Endometrial microvascular endothelial cells (primary cell): Measurements from ENCODE around the gene NEB. TPM values are rescaled to one million over a fixed set of nuclear protein-coding genes. Genes with fewer than 3 reads are reported as not detected.

Experiments used
- in situ Hi-C: cut with HindIII; loops from 2 replicates; pipeline ENCODE4 v1.10.0; 2017; ENCODE audit warnings: low sequenced_read_pairs, low pct_unique_long_range_greater_than_20kb; ENCODE audit errors: inconsistent ontology term
- total RNA-seq: library from RNA; depleted of rRNA; stranded (reverse); fragments of >200 nt; gene quantifications from one replicate; pipeline ENCODE4 v1.2.3, GENCODE V29; 2015; ENCODE audit errors: inconsistent ontology term

NEB gene, protein sequence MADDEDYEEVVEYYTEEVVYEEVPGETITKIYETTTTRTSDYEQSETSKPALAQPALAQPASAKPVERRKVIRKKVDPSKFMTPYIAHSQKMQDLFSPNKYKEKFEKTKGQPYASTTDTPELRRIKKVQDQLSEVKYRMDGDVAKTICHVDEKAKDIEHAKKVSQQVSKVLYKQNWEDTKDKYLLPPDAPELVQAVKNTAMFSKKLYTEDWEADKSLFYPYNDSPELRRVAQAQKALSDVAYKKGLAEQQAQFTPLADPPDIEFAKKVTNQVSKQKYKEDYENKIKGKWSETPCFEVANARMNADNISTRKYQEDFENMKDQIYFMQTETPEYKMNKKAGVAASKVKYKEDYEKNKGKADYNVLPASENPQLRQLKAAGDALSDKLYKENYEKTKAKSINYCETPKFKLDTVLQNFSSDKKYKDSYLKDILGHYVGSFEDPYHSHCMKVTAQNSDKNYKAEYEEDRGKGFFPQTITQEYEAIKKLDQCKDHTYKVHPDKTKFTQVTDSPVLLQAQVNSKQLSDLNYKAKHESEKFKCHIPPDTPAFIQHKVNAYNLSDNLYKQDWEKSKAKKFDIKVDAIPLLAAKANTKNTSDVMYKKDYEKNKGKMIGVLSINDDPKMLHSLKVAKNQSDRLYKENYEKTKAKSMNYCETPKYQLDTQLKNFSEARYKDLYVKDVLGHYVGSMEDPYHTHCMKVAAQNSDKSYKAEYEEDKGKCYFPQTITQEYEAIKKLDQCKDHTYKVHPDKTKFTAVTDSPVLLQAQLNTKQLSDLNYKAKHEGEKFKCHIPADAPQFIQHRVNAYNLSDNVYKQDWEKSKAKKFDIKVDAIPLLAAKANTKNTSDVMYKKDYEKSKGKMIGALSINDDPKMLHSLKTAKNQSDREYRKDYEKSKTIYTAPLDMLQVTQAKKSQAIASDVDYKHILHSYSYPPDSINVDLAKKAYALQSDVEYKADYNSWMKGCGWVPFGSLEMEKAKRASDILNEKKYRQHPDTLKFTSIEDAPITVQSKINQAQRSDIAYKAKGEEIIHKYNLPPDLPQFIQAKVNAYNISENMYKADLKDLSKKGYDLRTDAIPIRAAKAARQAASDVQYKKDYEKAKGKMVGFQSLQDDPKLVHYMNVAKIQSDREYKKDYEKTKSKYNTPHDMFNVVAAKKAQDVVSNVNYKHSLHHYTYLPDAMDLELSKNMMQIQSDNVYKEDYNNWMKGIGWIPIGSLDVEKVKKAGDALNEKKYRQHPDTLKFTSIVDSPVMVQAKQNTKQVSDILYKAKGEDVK (N-terminal part only)
- under 0.01 TPM for total RNA-seq

DNA sequence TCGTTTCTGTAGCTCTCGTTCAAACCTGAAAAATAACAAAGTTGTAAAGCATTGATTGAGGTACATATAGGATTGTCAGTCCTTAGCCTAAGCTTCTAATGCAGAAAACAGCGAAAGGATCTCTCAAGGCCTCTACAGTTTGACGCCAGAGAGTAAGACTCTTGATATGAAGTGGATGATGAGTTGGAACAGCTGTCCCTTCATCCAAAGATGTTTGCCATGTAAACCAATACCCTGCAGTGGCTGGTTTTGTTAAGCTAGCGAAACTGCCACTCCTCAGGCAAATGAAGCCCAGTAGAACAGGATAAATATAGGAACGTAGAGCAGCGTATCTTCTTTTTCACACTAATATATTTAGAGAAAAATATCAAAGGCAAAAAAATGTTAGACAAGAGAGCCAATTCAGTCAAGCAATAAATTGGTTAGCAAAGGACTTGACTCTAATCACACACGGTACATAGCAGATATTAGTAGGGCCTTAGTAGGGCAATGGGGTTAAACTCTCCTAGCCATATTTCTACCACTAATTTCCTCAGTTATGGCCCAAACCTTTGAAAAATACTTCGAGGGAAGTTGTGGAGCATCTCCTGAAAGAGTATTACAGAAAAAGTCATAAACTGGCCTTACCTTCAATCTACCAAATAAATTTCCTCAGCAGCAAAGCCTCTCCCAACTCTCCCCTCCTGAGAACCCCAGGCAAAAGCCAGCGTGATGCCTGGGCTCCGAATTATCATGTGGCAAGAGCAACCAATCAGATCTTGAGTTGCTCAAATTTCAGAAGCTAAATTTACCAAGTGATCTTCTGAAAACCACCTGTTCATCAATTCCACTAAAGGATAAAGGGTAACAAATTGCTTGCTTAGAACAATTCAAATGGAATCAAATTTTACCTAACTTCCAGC is at the start of gene NEB:
TSS of gene NEB (minus strand) at position 706 of the 902 bp plus-strand sequence. CDS start 1,320 bp downstream, outside the sequence.
- in situ Hi-C loops, result no loop called here

DNA sequence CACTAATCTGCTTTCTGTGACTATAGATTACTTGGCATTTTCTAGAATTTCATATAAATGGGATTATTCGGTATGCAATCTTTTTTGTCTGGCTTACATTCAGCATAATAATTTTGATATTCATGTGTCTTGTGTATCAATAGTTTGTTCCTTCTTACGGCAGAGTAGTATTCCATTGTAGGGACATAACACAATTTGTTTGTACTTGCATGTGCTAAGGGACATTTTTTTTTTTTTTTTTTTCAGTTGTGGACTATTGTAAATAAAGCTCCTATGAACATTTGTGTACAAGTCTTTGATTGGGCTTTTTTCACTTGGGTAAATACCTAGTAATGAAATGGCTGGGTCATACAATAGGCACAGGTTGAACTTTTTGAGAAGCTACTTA is 48.9 kb upstream of the NEB start:
- in situ Hi-C loops, result no loop called here

DNA sequence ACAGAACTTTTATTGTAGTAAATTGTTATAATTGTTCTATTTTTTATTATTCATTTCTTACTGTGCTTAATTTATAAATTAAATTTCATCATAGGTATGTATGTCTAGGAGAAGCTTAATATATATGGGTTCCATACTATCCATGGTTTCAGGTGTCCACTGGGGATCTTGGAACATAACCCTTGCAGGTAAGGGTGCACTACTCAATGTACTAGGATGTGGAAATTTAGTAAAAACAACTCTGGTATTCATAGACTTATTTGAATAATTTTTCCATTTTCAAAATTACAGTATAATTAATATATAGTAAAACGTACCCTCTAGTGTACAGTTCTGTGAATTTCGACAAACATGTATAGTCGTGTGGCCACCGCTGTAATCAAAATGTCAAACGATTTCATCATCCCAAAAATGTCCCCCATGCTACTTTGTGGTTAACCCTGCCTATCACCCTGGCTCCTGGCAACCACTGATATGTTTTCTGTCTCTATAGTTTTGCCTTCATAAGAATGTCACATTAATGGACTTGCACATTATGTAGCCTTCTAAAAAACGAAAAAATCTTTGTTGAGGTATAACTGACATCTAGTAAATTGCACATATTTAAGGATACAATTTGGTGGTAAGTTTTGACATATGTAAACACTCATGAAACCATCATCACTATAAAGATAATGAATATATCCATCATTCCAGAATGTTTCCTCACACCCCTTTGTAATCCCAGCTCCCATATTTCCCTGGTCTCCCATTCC is 48.3 kb upstream of the NEB start:
- in situ Hi-C loops, result no loop called here

DNA sequence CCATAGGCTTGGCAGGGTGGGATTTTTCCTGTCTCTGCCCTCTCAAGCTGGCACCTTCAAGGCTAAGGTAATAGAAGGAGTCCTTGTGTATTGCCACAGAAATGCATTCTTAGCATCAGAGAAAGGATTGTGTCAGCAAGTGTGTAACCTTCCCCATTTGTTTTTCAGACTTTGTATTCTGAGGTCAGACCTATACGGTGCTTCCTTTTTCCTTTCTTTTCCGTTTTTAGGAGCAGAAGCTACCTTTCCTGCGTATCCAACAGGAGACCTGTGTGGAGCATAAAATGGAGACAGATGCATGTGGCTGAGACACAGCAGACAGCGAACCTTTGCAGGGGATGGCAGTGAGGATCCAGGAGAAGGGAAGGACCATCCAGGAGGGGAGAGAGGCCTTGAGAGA is 47.4 kb upstream of the NEB start:
- in situ Hi-C loops, result no loop called here

DNA sequence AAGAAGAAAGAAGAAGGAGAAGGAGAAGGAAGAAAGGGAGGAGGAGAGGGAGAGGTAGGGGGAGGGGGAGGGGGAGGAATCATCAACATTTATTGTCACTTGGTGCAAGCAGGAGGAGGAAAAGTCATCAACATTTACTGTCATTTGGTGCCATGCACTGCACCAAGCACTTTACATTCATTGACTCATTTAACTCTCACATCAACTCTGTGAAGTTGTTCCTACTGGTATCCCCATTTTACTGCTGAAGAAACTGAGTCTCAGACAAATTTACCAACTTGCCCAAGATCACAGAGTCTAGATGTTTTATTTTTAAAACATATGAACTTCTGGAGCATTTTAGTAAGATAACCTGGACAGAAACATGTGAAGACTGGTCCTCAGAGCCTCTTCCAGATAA is 46.7 kb upstream of the NEB start:
- in situ Hi-C loops, result no loop called here

DNA sequence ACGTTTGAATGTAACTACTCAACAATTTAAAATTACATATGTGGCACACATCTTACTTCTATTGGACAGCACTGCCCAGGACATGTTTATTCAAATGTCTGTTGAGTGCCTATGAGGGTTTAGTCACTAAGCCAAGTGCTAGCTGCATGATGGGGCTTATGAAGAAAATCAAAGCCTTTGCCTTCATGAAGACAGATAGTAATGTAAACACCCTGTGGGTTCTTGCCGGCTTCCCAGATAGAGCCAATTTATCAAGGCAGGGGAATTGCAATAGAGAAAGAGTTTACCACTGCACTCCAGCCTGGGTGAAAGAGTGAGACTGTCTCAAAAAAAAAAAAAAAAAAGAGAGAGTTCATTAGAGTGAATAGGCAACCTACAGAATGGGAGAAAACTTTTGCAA is 43.7 kb upstream of the NEB start:
- in situ Hi-C loops, result no loop called here

DNA sequence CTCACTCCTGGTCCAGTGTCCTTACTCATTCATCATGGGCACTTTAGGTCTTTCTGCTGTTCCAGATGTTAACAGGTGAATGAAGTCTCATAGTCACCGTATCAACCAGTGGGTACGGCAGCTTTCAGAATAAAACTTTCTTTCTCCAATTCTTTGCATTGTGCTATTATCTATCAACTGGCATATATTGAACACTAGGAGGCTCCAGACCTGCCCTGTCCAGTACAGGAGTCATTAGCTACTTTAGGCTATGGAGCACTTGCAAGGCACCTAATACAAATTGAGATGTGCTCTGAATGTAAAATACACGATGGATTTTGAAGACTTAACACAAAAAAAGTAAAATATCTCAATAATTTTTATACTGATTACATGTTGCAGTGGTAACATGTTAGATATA is 43.2 kb upstream of the NEB start:
- in situ Hi-C loops, result no loop called here

DNA sequence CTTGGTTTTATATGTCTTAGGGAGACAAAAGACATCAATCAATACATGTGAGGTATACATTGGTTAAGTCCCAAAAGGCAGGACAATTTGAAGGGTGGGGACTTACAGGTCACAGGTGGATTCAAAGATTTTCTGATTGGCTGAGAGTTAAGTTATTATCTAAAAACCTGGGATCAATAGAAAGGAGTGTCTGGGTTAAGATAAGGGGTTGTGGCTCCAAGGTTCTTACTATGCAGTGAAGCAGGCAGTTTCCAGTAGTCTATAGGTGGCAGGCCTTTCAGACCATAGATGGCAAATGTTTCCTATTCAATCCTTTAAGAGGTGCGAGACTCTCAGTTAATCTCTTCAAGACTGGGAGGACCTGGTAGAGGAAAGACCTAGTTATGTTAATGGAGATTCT is 42.1 kb upstream of the NEB start:
- in situ Hi-C loops, result no loop called here

DNA sequence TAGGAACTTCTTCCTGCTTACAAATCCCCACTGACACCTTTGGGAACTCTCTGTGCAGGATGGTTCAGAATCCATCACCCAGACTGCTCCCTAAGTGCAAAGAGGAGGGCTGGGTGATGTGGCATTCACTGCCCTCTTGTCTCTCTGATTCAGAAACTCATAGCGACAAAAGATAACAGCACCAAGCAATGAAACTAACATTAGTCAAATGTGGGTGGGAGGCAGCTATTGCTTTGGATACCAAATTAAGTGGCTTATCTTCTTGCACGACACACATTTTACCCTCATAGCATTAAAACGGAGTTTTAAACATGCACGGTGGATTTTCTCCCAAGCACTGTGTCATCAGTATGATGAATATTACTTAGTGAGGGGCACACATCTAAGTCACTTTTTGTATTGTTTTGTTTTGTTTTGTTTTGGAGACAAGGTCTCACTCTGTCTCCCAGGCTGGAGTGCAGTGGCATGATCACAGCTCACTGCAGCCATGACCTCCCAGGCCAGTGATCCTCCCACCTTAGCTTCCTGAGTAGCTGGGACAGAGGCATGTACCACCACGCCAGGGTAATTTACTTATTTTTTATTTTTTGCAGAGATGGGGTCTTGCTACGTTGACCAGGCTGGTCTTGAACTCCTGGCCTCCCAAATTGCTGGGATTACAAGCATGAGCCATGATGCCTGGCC is 40.9 kb upstream of the NEB start:
- in situ Hi-C loops, result no loop called here

DNA sequence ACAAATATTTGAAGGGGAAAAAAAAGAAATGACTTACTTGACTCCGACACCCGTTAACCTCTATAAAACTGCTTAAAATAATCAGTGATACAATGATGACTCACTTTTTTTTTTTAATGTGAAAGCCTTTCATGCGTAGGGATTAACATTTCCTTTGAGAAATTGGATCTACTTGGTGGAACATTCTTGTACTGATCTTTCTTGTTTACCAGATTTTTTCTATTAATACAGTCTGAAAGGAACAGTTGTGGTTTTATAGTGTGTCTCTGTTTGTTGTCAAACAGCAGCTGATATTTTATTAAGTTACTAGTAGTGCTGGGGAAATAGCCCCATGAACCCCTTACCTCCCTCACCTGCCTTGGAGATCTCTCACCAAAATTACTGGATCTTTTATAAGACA is 40.2 kb upstream of the NEB start:
- in situ Hi-C loops, result no loop called here

DNA sequence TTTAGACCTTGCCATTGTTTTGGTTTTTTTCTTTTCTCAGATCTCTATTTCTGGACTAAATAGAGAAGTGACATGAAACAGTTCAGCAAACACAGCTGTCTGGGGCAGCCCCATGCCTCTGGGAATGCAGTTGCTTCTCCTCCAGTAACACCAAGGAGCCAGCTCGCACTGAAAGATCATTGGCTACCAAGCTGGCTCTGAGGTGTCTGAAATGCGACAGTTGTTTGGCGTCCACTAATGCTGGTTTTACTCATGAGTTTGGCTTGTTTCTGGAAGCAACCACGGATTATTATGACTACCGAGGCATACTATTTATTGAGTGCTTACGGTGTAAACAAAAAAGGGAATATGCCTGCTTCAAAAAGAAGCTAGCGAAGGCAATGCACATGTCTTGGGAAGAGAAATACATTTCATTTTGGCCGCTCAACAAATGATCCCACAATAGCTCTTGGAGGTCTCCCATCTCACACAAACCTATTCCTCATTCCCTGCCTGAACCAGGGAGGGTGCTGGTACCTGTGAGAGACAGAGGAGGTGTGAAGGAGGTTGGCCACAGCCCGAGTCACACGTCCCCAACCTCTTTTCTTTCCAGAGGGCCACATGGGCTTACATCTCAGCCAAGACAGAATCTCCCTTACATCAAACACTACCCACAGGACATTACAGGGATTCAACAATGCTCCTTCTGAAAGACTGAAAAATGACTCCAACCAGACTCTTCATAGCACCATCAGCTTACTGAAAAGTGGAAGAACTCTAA is 37.5 kb upstream of the NEB start:
- in situ Hi-C loops, result no loop called here

DNA sequence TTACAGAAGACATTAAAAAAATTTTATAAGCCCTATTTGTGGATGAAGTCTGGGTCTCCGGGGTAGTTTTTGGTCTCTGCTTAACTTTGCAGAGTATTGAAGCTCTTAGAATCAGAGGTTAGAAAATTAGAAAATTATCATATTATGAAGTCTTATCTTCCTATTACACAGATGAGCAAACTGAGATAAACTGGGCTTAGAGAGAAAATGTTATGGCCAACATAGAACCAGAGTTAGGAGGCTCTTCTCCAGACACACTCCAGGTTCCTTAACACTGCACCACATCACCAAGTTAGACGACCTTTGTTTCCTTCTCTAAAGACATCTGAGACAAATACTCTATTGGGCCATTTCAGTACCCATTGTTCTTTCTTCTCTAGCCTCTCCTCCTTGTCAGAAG is 36.7 kb upstream of the NEB start:
- in situ Hi-C loops, result no loop called here

DNA sequence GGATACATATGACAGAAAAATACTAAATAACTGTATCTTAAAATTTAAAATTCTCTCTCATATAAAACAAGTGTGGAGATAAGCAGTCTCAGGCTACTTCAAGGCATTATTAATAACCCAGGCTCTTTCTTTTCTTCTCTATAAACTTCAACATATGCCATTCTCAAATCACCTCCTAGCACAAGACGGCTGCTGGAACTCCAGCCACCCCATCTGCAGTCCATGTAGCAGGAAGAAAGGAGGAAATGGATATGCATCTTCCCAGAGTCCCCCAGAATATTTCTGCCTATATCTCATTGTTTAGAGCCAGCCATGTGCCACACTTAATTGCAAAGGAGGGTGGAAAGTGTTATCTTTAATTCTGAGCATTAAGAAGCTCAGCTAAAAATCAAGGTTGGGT is 35.3 kb upstream of the NEB start:
- in situ Hi-C loops, result no loop called here

DNA sequence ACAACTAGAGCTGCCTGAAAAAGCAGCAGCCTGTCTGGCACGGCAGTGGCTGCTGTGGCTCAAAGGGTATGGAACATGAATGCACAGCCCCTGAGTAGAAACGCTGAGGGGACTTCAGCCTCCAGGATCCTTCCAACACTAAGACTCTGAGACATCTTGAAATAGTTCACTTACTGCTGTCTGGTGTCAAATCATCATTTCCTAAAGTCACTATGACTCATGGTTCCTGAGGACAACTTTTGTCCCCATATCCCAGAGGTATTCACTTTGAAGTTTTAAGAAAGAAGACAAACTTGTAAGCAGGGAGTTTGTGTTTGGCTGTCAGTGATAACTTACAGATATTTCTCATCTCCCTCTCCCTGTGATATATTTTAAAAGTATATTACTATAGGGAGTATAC is 33.3 kb upstream of the NEB start:
- in situ Hi-C loops, result no loop called here

DNA sequence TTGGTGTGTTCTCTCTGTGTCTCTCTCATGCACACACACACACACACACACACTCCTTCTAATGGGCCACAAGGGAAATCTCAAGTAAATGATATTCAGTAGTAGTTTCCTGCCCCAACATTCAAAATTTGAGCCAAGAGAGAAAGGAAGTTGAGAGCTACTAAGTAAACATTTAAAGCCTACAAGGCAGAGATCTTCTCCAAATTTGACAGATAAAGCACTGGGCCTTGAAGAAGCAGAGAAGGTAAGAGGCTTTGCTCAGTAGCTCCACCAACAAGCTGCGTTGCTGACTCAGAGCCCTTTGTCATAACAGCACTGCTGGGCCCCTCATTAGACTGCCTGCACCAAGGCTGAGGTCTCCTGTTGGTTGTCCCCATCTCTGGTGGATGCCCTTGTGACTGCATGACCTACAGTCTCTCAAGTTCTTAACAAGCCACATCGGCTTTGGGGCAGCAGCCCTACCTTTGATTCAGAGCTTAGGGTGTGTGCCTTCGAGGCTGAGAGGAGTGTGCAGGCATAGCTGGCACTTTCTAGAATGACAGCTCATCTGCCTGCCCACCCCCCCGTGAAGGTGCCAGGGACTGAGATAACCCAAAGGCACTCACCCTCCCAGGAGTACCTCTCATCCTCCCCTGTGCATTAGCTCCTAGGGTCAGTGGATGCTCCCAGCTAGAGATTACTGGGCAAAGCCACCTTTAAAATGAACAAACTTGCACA is 32.3 kb upstream of the NEB start:
- in situ Hi-C loops, result no loop called here
